Epithelial cell of proximal tubule (primary cell): Measurements from ENCODE around the gene NCK2. TPM values are rescaled to one million over a fixed set of nuclear protein-coding genes. Genes with fewer than 3 reads are reported as not detected.

Source experiments
- DNase-seq: peaks from one replicate; pipeline ENCODE4 v3.0.0-alpha.2; 2011; ENCODE audit warnings: low read depth
- H3K4me3 ChIP-seq: 2 replicates; pipeline ENCODE4 v1.5.1; 2011; ENCODE audit warnings: low read depth, mild to moderate bottlenecking, low read length
- CTCF ChIP-seq: conservative IDR thresholded peaks from 2 replicates; pipeline ENCODE4 v1.5.1; 2012; ENCODE audit warnings: low read depth, mild to moderate bottlenecking, low read length
- total RNA-seq: library from RNA; depleted of rRNA; stranded (reverse); fragments of >200 nt; gene quantifications from 2 replicates; pipeline ENCODE4 v1.2.3, GENCODE V29; 2015

NCK2 gene
- total RNA-seq, 1 donor from 2014 or later, result 53.0 TPM

- no peak for DNase-seq
- TF ChIP-seq CTCF, result no peak
Measured at GRCh38 chr2:105783151-105783738, 38.5 kb downstream of the NCK2 start.

GRCh38 chr2:105783972-105784371 is 39.3 kb downstream of the NCK2 start:
- no peak overlapping the region for H3K4me3 ChIP-seq
- DNase-seq, result no peak
- no peak for TF ChIP-seq CTCF

More at GRCh38 chr2:105783151-105783738, 38.5 kb downstream of the NCK2 start:
- H3K4me3 ChIP-seq, result no peak overlapping the region

- no peak for TF ChIP-seq CTCF
- no peak for DNase-seq
- no peak overlapping the region for H3K4me3 ChIP-seq
Measured at GRCh38 chr2:105784589-105784988, 39.9 kb downstream of the NCK2 start.

GRCh38 chr2:105785095-105785847 is 40.6 kb downstream of the NCK2 start:
- no peak for DNase-seq
- TF ChIP-seq CTCF, result no peak
- no peak overlapping the region for H3K4me3 ChIP-seq

GRCh38 chr2:105786231-105787230 is 41.8 kb downstream of the NCK2 start:
- no peak for DNase-seq
- no peak for TF ChIP-seq CTCF
- H3K4me3 ChIP-seq, result no peak overlapping the region

GRCh38 chr2:105787376-105788318 is 42.9 kb downstream of the NCK2 start:
- no peak for TF ChIP-seq CTCF
- no peak for DNase-seq

More at GRCh38 chr2:105787376-105788318, 42.9 kb downstream of the NCK2 start:
- no peak overlapping the region for H3K4me3 ChIP-seq
